ENCODE results near the gene AP2A2.

DNA sequence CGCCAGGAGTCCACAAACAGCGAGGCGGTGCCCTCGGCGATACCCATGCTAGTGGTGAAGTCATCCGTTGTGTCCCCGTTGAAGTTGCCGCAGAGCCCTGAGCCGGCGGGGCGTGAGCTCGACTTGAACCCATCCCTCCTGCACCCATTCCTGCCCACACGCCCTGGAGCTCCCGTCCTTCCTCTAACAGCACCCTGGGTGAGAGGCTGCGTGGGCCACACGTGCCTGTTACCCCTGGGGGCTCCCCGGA, 102.5 kb downstream of the AP2A2 start:
- TF ChIP-seq EP300 (IDR thresholded peaks at IDR 0.05): no peak
- TF ChIP-seq, protein P1, sequence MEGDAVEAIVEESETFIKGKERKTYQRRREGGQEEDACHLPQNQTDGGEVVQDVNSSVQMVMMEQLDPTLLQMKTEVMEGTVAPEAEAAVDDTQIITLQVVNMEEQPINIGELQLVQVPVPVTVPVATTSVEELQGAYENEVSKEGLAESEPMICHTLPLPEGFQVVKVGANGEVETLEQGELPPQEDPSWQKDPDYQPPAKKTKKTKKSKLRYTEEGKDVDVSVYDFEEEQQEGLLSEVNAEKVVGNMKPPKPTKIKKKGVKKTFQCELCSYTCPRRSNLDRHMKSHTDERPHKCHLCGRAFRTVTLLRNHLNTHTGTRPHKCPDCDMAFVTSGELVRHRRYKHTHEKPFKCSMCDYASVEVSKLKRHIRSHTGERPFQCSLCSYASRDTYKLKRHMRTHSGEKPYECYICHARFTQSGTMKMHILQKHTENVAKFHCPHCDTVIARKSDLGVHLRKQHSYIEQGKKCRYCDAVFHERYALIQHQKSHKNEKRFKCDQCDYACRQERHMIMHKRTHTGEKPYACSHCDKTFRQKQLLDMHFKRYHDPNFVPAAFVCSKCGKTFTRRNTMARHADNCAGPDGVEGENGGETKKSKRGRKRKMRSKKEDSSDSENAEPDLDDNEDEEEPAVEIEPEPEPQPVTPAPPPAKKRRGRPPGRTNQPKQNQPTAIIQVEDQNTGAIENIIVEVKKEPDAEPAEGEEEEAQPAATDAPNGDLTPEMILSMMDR (IDR thresholded peaks at IDR 0.05): no peak
- no peak for TF ChIP-seq POLR2AphosphoS5 (IDR thresholded peaks at IDR 0.05)
- TF ChIP-seq POLR2A (IDR thresholded peaks at IDR 0.05): no peak
